ENCODE measurements around the gene DPP3.

Gene DPP3

GRCh38 chr11:66484806-66485380, 4.7 kb downstream of the DPP3 start:
- DNase-seq, result no peak

GRCh38 chr11:66488957-66489356, 8.7 kb downstream of the DPP3 start:
- no peak for DNase-seq

GRCh38 chr11:66489636-66490035, 9.4 kb downstream of the DPP3 start:
- DNase-seq, result no peak

GRCh38 chr11:66491315-66491935, 11.2 kb downstream of the DPP3 start:
- DNase-seq, result no peak

GRCh38 chr11:66492161-66492865, 12.1 kb downstream of the DPP3 start:
- DNase-seq, result no peak

GRCh38 chr11:66493130-66493529, 12.9 kb downstream of the DPP3 start:
- DNase-seq, result no peak

GRCh38 chr11:66494458-66494857, 14.2 kb downstream of the DPP3 start:
- DNase-seq, result no peak

GRCh38 chr11:66494935-66495334, 14.7 kb downstream of the DPP3 start:
- no peak for DNase-seq

GRCh38 chr11:66495401-66495854, 15.2 kb downstream of the DPP3 start:
- no peak for DNase-seq

GRCh38 chr11:66497206-66497605, 17.0 kb downstream of the DPP3 start:
- DNase-seq, result no peak

GRCh38 chr11:66498506-66498905, 18.3 kb downstream of the DPP3 start:
- no peak for DNase-seq

- no peak for DNase-seq
These were observed 25.1 kb downstream of the DPP3 start for GRCh38 chr11:66505276-66505816.

- DNase-seq, result no peak
These were observed 28.9 kb downstream of the DPP3 start for GRCh38 chr11:66509131-66509561.

GRCh38 chr11:66510271-66510989, 30.2 kb downstream of the DPP3 start, which contains the start of gene BBS1:
BBS1 (plus strand) TSS chr11:66510635; CDS start chr11:66510660, 25 bp downstream.
- peak; percentile 82 for DNase-seq

- DNase-seq, result no peak
These were observed 30.7 kb downstream of the DPP3 start for GRCh38 chr11:66510990-66511339.

GRCh38 chr11:66523611-66524010, 43.4 kb downstream of the DPP3 start:
- no peak for DNase-seq

- DNase-seq, result no peak
These were observed 44.2 kb downstream of the DPP3 start for GRCh38 chr11:66524304-66525040.

GRCh38 chr11:66529069-66529468, 48.8 kb downstream of the DPP3 start:
- DNase-seq, result no peak

GRCh38 chr11:66529655-66530054, 49.4 kb downstream of the DPP3 start:
- DNase-seq, result no peak

GRCh38 chr11:66530927-66531709, 50.9 kb downstream of the DPP3 start:
- no peak for DNase-seq

- no peak for DNase-seq
These were observed 51.6 kb downstream of the DPP3 start for GRCh38 chr11:66531841-66532240.

GRCh38 chr11:66532784-66533183, 52.5 kb downstream of the DPP3 start:
- no peak for DNase-seq
